Mesenteric fat pad (tissue), 1 donor: ENCODE data around the gene ZMPSTE24. TPM values are rescaled to one million over a fixed set of nuclear protein-coding genes. Genes with fewer than 3 reads are reported as not detected.

Experiments used
- DNase-seq: peaks from one replicate; pipeline ENCODE4 v3.0.0-alpha.2; 2020; ENCODE audit warnings: low spot score
- total RNA-seq: library from RNA; stranded (reverse); fragmentation: NEBNext Ultra II Directional; extraction: Animal tissue kit (Norgen Biotek cat#: 25700); gene quantifications from one replicate; pipeline ENCODE4 v1.2.1, GENCODE V29; 2021
- donor health status: DM: yes; HTN: yes; CAD: no.

The ZMPSTE24 gene
- total RNA-seq, 1 donor from 2014 or later: 41.3 TPM

DNA sequence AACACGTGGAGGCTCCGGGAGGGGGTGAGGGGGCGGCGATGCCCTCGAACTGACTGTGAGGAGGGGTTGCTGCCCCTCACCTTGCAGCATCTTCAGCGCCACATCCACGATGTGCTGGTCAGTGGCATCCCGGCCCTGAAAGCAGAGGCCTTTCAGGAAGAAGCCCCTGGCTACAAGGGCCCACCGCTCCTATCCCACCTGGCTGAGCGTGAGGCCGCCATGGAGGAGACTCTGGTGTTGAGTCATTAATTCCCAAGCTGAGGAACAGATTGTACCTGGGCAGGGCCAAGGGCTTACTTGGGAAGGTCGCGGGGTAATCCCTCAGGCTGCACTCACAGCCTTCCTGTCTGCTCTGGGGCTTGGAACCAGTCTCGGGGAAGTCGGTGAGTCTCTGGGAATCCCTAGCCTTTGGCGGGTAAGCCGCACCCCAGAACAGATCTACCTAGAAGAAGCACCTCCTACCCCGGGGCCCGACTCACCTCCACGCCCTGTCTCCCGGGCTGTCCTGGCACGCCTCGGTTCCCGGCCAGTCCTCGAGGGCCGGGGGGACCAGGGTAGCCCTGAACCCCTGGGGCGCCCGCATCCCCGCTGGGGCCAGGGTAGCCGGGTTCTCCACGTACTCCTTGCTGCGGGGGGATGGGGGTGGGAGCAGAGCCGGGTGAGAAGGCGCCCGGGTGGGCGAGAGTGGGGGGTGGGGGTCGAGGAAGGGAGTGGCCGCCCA, 45.2 kb downstream of the ZMPSTE24 start:
- DNase-seq: peak; percentile 81

- DNase-seq: peak; percentile 89
These were observed 45.8 kb downstream of the ZMPSTE24 start for GRCh38 chr1:40303790-40304189.

DNA sequence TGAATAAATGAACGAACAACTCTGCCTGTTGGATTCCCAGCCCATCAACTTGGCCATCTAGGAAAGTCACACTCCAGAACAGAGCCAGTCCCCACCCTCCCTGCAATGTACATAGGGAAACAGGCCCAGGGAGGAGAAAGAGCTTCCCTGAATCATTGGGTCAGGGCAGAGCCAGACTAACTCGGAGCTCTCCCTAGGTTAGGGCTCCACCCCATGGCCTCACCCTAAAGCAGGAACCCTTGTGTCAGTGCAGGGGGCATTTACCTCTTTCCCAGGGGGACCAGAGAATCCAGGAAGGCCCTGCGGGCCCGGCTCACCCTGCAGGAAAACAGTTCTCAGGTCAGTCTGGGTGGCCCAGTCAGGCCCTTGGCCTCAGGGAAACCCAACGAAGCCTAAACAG, 47.4 kb downstream of the ZMPSTE24 start:
- peak; percentile 41 for DNase-seq

DNA sequence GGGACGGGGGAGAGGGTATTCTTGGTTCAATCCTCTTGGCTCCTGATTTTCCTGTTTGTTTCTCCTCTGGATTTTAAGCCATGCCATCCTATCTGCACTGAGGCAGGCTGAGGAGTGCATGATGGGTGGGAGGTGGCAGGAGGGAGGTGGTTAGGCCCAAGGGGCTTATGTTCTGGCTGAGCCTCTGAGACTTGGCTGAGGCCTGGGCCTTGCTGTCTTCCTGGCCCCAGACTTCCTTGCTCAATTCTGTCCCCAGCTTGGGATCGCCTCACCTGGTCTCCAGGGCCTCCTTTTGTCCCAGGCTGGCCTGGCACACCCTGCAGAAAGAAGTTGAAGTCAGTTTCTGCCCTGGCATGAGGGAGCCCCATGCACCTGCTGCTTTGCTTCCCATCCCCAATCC, 47.8 kb downstream of the ZMPSTE24 start:
- peak; percentile 67 for DNase-seq

- DNase-seq: peak; percentile 79
These were observed 48.3 kb downstream of the ZMPSTE24 start for GRCh38 chr1:40306296-40306695.

DNA sequence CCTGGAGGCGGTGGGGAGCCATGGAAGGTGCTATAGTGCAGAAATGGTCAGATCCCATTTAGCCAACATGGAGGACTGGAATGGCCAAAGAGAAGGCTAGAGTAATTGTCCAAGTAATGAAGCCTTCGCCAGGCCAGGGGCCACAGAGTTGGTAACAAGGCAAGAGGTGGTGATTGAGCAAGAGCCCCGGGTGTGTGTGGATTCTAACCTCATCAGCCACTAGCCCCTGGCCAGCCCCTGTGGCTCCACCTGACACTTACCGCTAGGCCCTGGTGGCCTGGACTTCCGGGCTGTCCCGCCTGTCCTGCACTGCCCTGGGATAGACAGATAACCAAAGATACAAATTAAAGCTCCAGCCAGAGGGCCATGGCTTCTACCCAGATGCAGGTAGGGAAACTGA, 49.1 kb downstream of the ZMPSTE24 start:
- peak; percentile 77 for DNase-seq

DNA sequence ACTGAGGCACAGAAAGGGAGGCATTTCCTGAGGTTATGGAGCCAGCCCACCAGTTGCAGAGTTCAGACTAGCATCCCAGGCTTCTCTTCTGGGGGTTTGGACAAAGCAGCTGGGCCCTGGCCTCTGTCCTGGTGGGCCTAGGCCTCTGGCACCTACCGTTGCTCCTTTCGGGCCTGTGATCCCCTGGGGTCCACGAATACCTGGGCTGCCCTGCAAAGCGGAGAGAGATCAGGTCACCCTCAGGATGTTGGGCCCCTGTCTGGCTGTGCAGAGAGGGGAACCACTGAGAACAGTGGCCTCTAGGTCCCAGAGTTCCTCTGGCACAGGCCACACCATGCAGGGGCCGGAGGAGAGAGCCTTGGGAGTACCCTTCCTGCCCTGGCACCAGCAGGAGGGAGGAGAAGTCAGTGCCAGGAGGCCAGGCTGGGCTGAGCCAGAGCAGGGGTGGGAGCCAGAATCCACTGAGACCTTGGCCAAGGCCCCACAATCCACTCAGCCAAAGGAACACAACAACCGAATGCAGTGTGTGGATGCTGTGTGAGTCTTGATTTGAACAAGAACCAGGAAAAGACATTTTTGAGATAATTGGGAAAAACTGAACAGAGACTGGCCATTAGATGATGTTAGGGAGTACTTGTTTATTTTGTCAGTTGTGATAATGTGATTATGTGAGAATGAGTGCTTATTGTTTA, 50.1 kb downstream of the ZMPSTE24 start:
- peak; percentile 69 for DNase-seq

DNA sequence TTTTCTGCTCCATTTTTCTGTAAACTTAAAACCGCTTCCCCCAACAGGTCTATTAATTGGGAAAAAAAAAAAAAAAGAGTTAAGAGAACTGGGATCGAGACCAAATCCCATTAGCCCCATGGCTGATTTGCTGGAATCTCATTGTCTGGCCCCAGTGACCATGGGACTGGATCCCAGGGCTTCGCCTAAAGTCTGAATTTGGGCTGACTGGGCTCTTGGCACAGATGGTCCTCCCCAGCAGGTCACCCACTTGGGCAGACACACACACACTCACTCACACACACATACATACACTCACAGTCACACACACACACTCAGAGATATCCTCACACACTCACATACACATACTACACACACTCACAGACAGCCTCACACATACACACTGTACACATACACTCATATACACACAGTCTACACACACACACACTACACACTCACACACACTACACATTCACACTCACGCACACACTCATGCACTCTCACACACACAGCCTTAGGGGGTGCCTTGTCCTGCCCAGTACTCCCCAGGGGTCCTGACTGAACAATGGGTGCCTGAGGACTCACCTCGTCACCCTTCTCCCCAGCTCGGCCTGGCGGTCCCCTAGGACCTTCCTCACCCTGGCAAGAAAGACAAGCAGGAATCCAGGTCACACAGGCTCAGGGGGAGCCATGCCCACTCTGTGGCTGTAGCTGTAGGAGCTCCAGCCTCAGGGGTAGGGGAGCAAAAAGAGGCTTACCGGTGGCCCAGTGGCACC, 51.5 kb downstream of the ZMPSTE24 start:
- DNase-seq: peak; percentile 67

- peak; percentile 67 for DNase-seq
These were observed 52.1 kb downstream of the ZMPSTE24 start for GRCh38 chr1:40310129-40310461.

DNA sequence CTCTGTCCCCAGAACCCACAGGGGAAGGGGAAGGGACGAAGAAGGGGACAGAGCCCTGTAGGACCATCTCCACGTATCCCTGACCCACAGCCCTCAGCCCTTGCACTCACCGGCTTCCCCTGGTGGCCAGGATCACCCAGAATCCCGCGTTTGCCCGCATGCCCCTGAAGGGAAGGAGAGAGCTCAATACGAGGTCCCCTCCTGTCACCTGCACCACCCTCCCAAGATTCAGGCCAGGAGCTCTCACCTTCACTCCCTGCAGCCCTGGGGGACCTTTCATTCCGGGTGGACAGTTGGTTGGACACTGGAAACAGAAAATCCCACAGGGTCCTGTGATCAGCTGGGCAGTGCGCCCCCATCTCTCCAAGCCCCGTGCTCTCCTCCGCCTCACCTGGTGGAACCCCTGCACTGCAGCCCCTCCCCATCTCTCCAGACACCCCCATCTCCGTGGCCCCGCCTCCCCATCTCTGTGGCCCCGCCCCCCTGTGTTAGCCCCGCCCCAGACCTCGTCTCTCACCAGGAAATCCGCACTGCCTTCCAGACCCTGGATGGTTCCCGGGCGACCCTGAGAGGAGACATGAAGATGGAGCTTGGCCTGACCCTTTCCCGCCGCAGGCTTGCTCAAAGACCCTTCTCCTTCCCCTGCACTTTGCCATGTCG, 53.1 kb downstream of the ZMPSTE24 start:
- peak; percentile 60 for DNase-seq

DNA sequence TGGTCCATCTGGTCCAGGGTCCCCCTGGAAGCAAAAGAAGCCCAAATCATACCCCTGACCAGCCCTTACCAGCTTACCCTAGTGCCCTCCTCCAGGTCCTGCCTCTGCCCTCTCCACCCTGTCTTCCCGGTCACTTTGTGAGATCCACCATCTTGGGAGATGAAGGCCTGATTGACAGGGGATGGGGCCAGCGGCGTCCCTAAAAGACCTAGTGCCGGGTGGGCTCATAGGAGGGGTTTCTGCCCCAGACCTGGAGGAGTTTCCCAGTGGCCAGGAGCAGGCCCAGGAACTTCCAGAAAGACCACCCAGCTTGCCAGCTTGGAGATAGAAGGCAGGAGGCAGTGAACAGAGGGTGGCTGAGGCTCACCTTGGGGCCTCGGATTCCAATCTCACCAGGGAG, 53.7 kb downstream of the ZMPSTE24 start:
- peak; percentile 77 for DNase-seq

- DNase-seq: peak; percentile 87
These were observed 54.5 kb downstream of the ZMPSTE24 start for GRCh38 chr1:40312238-40313205.

- peak; percentile 39 for DNase-seq
These were observed 55.4 kb downstream of the ZMPSTE24 start for GRCh38 chr1:40313329-40313957.

DNA sequence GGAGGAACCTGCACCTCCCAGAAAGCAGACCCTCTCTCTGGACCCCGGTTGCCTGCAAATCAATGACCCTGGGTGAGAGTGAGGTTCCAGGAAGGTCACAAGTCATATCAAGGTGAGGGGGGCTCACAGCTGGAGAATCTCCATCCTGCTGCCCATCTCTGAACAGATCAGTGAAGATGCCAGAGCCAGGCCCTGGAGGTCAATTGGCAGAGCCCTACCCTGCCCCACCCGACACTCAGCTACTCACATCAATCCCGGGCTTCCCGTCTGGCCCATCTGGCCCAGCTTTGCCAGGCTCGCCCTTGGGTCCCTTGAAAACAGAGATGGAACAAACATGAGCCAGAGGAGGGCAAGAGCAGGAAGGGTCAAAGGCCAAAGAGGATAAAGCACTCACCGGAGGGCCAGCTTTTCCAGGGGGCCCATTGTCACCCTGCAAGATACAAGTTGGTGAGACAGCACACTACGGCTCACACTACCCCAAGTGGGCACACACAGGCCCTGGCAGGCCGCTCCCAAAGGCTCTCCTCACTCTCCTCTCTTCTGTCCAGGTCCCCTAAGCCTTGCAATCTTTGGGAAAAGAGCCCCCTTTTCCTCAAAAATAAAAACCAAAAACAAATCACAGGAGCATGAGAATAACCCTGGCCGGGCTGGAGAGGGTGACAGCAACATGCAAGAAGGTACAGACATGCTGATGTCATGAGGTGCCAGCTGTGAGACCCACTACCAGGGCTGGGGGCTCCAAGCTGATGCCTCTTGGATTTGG, 56.1 kb downstream of the ZMPSTE24 start:
- peak; percentile 65 for DNase-seq

DNA sequence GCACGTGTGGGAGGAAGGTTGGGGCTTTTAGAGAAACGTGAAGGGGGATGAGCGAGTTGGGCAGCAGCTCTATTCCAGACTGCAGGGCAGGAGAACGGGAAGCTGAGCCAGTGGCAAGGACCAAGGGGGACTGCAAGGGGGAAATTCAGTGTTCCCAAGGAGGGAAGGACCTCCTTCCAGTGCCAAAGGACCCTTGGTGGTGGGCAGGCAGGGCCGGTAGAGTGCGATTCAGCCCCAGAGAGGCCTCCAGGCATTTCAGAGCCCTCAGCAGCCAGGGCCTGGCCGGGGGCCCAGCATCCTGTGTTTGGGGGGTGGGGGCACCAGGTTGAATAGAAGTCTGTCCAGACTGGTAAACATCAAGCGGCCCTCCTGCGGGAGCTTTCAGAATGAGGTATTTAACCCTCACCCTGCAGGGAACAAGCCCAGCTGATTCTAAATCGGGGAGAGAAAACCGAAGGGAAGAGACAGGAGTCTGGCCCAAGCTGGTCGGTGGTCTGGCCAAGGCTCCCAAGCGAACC, 56.7 kb downstream of the ZMPSTE24 start:
- peak; percentile 85 for DNase-seq

DNA sequence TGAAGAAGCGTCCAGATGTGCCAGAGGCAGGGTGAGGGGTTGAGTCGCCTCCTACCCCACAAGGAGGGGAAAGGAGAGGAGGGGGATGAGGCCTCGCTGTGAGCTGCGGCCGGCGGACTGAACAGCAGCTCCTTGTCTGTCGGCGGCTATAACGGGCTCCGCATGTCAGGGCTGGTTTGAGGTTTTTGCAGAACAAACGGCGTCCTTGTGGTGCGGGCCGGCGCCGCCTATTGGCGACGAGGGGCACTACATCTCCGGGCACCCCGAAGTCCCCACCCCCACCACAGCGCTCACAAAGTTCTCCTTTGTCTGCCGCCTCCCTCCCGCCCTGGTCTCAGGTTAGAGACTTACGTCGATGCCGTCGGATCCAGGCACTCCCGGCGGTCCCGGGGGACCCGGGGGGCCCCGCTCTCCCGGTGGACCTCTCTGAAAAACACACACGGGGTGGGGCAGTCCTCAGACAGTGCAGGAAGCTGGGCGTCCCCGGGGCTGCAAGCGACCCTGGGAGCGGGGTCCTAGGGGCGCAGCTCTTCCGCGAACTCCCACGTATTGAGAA, 57.3 kb downstream of the ZMPSTE24 start:
- DNase-seq: peak; percentile 91

GRCh38 chr1:40315795-40316594, 58.0 kb downstream of the ZMPSTE24 start:
- DNase-seq: peak; percentile 84
